HL-60/S4 (cell line): ENCODE results near the gene KCNE2.

ENCODE experiments used
- in situ Hi-C: fragments of 300-500 bp; cut with MboI; formaldehyde crosslinking; loops from 2 replicates; pipeline ENCODE4 v1.14.3; 2022; ENCODE audit warnings: low sequenced_read_pairs

KCNE2 gene, protein sequence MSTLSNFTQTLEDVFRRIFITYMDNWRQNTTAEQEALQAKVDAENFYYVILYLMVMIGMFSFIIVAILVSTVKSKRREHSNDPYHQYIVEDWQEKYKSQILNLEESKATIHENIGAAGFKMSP

DNA sequence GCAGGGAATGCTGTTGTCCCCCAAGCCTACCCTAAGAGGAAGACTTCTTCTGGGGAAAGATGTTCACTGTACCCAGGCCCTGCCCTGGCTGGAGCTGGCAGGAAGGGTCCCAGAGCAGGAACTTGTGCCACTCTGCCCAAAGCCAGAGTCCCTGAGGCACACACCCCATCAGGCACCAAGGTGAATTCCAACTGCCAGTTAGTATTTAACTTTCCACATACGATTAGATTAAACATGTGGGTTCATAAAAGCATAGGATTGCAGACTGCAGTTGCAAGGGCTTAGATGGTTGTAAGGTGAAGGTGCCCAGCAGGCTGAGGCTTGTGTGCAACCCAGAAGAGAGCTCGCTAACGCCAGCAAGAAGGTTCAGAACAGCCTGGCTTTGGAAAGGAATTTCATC lies at the start of gene KCNE2:
KCNE2 (plus strand) TSS at position 274 of the 400 bp plus-strand sequence. CDS start 6,473 bp downstream, outside the sequence.
- in situ Hi-C loops: no loop called here

DNA sequence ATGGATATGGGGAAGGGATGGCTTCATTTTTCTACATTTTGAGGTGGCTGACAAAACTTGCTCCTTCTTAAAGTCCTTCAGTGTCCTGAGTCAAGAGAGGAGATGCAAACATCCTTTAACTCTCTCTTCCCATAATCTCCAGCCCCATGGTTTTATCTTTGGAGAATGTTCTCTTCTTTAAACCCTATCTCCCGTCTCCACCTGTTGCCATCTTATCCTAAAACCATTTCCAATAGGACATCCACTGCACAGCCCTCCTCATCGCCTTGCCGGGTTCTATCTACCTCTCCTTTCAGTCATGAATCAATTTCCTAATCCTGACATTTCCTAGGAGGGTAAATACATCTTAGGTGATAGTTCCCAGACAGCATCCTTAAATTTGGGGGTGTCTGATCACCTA lies 44.2 kb upstream of the KCNE2 start:
- in situ Hi-C loops: no loop called here

DNA sequence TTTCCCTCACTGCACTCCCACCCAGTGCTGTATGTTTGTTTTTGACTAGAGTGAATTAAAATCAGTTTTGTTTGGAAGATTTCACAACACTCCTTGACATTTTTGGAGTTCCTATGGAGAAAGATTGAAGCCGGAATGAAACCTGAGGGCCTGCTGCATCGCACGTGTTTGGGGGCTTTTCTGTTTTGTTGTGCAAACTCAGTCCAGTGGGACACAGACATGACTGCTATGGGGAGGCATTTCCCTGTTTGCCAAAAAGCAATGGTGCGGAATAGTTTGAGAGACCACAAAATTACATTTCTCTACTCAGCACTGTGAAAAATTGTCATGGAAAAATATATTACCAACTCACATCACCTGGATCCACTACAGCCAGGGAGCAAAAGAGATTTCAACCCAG lies 43.8 kb upstream of the KCNE2 start:
- in situ Hi-C loops: no loop called here

- in situ Hi-C loops: no loop called here
Observed at GRCh38 chr21:34330055-34330454, 33.8 kb upstream of the KCNE2 start.

- in situ Hi-C loops: no loop called here
Observed at GRCh38 chr21:34331726-34332125, 32.1 kb upstream of the KCNE2 start.

- in situ Hi-C loops: no loop called here
Observed at GRCh38 chr21:34332347-34332746, 31.5 kb upstream of the KCNE2 start.

DNA sequence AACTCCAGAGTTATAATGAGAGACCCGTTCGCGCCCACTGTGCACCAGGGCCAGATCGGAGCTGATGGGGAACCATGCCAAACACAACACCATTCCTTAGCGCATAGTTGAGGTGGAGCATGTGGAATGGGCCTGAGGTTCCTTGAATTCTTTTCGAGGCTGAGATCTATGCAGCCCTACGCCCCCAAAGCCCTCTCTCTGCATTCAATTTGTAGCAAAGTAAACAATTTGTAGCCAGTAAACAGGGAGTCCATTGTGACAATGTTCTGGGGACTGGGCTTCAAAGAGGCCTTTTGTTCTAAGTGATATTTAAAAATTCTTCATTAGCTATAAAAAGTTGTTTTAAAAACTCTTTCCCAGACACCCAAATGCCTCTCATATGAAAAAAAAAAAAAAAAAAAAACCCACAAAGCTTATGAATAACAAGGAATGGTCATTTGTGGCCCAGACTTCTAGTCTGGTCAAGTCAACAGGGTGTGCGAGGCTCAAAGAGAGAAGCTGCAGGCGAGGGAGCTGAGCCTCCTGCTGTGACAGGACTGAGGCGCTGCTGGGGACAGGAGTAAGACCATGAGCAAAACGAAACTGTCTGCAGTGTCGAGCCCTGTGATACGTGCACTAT lies 30.6 kb upstream of the KCNE2 start:
- in situ Hi-C loops: no loop called here

- in situ Hi-C loops: no loop called here
Observed at GRCh38 chr21:34335316-34335715, 28.5 kb upstream of the KCNE2 start.

DNA sequence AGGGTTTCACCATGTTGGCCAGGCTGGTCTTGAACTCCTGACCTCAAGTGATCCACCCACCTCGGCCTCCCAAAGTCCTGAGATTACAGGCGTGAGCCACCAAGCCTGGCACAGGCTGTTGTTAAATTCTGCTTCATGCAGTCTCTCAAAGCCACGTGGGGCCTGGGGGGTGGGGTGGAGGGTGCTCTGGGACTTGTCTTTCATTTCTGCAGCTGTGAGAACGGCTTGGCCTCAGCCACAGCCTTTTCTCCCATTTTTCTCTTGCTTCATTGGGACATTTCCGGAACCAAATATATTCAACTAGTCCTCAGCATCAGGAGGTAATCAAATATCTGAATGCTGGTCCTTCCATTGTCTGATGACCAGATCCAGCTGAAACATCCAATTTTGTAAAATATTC lies 27.6 kb upstream of the KCNE2 start:
- in situ Hi-C loops: no loop called here

DNA sequence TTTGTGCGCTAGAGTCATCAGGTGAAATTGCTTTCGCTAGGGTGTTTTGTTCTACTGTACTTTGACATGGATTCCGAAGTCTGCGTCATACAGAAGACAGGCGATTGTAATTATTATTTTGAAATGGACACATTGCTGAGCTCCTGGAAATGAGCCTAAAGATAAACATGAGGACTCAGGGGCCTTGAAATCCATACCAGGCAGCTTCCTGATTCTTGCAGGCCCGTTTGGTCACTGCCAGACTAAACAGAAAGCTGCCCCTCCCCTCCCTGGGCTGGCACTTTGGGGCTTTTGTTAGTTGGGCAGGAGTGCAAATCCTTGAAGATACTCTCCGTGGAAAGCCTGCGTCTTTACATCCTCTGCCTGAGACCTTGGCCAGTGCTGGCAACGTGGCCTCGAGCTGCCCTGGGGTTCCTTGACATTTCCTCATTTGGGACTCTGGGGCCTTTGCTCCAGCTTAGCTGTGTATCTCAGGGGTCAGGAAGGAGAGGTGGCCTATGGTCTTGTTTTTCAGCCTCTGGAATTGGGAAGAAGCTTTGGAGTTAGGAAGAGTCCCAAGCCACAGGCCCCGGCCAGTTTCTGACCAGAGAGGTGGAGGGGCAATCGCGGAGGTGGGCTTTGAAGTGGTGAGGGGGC lies 26.9 kb upstream of the KCNE2 start:
- in situ Hi-C loops: no loop called here

DNA sequence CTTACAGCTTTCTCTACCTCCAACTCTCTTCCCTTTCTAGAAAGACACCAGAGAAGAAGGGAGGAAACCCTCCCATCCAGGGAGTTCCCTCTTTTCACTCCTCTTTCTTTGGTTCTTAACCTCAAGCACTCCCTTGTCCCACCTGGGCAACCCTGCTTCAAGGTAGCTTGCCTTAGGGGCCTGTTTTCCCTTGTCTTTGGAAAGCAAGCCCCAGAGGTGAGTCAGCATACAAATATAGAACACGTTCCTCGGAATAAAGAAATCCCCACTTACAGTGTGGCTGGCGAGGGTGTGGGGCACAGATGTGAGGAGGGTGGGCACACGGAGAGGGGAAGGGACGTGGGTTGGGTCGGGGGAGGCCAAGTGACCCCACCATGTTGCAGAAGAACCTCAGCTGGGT lies 26.1 kb upstream of the KCNE2 start:
- in situ Hi-C loops: no loop called here

DNA sequence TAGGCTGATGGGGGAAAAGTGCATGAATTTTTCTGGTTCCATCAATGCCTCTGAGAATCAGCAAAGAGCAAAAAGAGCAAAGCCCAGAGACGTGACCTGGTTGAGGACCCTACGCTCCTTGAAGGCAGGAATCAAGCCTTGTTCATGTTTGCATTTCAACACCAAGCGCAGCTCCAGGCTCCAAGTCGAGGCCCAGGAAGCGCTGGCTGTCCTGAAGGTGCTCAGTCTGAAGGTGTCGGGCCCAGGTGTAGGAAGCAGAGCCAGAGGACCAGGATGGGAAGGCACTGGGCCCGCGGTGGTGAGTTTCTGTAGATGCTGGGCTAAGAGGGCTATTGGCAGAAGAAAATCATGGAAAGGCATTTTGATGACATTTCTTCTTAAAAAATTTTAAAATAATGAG lies 25.6 kb upstream of the KCNE2 start:
- in situ Hi-C loops: no loop called here

- in situ Hi-C loops: no loop called here
Observed at GRCh38 chr21:34340061-34340460, 23.7 kb upstream of the KCNE2 start.

DNA sequence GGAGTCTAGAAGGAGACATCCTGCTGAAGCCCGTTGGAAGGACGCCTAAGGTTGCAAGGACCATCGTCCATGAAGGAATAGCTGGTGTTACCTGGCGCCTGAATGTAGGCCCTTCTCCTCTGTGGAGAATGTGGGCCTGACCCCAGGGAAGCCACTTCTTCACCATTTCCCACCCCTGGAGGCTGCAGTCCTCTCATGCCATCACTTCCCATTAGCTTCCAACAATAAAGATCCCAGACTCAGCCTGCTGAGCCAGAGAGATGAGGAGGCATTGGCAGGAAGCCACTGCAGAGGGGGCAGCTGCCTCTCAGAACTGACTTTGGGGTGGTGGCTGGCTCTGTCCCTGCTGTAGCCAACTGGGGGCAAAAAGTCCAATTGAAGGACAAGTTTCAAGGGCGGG lies 21.3 kb upstream of the KCNE2 start:
- in situ Hi-C loops: no loop called here

GRCh38 chr21:34343347-34343746 lies 20.5 kb upstream of the KCNE2 start:
- in situ Hi-C loops: no loop called here

- in situ Hi-C loops: no loop called here
Observed at GRCh38 chr21:34343838-34344381, 19.9 kb upstream of the KCNE2 start.

DNA sequence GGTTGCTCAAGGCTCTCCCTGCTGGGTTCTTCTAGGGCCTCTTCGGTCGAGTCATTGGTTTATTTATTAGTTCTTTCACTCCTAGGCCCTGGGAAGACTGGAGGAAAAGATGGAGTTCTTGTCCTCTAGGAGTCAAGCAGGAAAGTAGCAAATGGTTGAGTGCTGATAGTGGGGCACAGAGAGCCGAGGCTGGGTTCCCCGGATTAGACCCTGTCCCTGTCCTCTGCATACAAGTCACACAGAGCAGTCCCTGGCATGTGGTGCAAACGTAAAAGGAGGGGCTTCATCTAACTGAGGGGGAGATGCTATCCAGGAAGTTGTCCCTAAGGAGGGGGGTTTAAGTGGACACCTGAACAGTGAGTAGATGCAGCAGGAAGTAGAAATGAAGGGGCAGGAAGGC lies 19.2 kb upstream of the KCNE2 start:
- in situ Hi-C loops: no loop called here

- in situ Hi-C loops: no loop called here
Observed at GRCh38 chr21:34345091-34345871, 18.5 kb upstream of the KCNE2 start.

DNA sequence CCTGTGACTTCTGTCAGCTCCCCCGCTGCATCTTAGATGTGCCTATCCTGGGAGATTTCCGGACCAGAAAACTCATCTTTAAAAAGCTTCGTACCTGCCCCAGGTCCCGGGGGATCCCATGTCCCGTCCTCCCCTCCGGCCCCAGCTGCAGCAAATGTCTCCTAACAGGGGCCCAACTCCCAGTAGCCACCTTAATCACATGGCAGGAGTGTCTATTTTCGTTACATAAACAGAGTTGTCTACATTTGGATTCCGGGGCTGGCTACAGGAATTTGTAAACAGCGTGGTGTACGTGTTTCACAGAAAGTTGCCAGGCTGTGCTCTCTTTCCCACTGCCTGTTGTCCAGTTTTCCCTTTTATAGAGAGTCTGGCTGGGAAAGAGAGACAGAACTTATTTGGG lies 17.9 kb upstream of the KCNE2 start:
- in situ Hi-C loops: no loop called here

DNA sequence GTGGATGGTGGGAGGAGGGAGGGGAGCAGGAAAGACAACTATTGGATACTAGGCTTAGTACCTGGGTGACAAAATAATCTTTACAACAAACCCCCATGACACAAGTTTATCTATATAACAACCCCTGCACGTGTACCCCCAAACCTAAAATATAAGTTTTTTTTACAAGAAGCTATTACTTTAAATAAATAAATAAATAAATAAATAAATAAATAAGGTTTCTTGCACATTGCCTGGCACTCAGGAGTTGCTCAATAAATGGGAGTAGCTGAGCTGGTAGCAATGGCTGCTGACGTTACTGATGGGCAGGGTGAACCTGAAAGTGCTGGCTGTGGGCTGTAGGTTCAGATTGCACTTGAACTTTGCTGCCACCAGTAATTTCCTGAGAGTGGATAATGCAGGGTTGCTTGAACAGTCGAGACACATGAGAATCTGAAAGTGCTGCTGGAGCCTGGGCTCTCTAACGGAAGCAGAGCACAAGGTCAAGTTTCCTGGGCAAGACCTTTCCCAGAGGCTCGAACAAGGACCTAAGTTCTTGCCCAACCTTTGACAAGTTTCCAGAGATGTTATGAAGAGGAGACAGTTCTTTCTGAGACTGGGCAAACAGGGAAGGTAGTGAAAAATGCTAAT lies 14.8 kb upstream of the KCNE2 start:
- in situ Hi-C loops: no loop called here

DNA sequence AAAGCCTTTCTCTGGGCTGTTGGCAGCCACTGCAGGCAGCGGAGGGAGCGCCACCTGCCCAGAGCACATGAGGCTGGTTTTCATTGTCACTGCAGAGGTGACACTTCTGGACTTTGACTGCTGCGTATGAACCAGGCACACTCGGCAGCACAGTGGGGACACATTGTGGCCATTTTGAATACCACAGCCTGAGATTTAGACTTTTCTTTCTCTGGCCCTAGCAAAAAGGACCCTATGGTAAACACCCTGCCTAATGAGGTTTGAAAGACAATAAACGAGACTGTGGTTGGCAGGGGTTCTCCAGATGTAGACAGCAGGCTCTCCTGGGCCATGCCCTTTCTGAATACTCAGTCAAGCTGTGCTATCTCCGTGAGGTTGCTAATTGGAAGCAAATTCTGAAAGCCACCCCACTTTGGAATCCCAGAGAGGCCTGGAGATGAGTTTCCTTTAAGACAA lies 12.0 kb upstream of the KCNE2 start:
- in situ Hi-C loops: no loop called here
